ENCODE data around the gene LCNL1.

Gene LCNL1

DNA sequence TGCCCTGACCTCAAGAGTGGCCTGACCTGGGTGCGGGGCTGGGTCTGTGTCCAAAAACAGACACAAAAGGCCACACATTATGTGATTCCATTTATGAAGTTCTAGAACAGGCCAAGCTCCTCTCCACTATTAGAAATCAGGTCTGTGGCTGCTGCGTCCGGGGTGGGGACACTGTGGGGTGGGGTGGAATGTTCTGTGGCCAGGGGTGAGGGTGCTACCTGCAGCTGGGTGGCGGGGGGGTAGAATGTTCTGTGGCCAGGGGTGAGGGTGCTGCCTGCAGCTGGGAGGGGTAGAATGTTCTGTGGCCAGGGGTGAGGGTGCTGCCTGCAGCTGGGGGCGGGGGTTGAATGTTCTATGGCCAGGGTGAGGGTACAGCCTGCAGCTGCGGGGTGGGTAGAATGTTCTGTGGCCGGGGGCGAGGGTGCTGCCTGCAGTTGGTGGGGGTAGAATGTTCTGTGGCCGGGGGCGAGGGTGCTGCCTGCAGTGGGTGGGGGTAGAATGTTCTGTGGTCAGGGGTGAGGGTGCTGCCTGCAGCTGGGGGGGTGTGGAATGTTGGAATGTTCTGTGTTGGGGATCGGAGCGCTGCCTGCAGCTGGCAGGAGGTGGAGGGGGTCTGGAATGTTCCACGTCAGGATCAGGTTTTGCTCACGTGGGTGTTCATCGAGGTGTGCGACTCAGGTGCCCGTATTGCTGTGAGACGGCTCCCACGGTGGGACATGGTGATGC is 22.4 kb upstream of the LCNL1 start:
- no peak for DNase-seq

DNA sequence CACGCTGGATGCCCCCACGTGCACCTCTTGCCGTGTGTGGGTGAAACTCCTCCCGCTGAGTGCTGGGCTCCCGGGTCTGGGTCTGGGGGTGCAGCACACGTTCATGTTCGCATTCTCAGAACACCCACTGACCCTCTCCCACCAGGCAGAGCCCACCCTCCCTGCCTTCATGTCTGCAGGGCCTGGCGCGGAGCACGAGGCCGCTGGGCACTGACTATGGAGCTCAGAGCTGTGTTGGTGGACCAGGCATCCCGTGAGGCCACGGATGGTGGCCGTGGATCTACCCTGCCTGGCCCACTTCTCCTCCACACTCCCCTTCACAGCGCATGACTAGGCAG is 21.9 kb upstream of the LCNL1 start:
- no peak for DNase-seq

DNA sequence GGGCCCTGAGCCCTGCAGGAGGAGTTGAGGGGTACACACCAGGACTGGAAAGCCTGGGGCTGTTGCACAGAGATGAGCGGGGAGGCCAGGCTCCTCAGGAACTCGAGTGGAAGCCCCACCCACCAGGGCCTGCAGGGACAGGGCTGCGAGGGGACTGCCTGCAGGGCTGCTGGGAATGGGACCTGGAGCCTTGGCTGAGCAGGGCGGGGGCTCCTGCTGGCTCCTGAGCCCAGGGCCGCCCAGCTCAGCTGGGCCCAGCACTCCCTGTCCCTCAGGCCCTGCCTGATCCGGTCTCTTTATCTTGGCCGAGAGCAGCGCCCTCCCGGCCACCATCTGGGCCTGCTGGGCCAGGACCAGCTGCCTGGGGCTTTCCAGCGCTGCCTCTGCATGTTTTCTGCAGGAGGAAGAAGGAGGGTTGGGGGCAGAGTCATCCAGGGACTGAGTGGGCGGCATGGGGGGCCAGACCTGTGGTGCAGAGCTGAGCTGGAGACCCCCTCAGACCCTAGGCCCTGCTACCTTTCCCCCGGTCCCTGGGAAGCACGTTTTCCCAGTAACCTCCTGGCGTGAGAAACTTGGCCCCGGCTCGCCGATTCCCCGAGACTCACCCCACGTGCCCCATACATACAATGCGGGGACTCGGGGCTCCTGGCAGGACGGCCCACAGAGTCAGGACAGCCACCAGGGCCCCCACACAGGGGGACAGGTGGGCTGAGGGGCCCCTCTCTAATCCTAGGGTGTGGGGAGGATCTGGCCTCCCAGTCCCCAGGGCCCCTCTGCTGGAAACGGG is 21.3 kb upstream of the LCNL1 start:
- DNase-seq: no peak

DNA sequence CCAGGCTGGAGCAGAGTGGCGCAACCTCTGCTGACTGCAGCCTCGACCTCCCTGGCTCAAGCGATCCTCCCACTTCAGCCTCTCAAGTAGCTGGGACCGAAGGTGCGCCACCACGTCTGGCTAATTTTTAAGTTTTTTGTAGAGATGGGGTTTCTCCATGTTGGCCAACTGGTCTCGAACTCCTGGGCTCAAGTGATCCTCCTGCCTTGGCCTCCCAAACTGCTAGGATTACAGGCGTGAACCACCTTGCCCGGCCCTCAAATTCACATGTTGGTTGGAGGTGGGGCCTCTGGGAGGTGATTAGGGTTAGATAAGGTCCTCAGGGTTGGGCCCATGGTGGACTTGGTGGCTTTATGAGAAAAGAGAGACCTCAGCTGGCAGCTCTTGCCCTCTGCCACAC is 20.6 kb upstream of the LCNL1 start:
- DNase-seq: no peak

DNA sequence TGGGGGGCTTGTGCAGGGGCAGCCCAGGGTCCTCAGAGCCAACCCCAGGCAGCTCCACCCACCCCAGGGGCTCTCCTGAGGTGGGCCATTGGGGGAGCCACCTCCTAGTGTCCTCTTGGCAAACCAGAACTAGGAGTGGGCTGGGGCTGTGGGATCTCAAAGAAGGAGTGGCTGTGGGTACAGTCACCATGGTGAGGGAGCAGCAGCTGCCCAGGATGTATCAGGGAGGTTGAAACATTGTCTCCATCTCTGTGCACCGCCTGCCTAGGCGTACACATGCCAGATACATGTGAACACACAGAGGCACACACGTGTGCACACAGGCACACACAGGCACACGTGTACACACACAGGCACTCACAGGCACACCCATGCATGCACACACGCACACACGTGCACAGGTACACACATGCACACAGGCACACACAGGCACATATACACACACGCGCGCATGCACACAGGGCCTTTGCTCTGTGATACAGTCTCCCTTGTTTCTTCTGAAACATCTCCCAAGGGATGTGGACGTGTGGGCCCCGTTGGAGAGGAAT is 20.0 kb upstream of the LCNL1 start:
- no peak for DNase-seq

DNA sequence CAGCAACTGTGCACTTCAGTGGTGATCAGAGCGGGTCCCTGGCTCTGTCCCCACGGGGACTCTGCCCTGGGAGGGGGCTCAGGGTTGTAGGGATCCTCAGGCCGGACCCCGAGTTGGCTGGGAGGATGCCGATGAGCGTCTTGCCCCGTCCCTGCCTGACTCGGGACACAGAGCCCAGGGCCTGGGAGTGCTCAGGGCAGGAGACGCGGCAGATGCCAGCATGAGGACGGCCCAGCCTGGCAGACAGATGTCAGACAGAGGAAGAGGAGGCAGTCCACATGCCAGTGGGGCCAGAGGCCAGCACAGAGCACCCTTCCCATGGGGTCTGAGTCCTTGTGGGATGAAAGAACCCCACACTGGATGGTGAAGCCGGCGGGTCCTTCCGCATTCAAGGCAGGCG is 19.5 kb upstream of the LCNL1 start:
- no peak for DNase-seq

DNA sequence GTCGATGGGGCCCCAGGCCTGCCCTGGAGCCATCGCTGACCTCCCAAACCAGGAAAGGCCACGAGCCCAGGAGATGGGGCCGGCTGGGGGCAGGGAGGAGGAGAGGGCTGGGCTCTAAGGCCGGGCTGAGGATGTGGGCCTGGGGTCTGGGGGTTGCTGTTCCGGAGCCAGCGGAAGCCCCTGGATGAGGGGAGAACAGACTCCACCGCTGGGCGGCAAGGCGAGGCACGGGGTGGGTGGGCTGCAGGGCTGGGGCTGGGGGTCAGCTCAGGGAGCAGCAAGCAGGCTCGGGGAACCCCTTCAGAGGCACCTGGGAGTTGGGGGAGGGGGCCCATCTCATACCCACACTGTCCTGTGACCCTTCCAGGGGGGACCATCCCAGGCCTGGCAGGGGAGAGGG is 19.0 kb upstream of the LCNL1 start:
- DNase-seq: no peak

DNA sequence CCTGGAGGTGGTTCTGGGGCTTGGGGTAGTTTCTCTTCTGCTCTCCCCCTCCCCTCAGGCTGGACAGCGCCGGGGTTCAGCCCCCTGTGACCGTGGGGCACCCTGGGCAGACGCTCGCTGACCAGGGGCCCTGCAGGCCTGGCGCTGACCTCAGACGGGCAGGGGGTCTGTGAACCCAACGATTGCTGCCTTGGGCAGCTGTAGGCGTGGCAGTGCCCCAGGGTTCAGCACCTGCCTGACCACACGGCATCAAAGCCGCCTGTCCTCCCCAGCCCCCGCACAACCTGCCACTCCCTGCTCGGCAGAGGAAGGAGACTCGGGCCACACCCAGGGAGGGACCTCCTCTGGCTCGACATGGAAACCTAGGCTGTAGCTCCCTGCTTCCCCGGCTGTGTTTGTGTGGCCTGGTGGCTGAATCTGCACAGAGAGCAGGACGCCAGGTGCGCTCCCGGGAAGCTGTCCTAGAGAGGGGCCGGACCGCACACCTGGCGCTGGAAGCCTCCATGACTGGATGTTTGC is 18.6 kb upstream of the LCNL1 start:
- no peak for DNase-seq

DNA sequence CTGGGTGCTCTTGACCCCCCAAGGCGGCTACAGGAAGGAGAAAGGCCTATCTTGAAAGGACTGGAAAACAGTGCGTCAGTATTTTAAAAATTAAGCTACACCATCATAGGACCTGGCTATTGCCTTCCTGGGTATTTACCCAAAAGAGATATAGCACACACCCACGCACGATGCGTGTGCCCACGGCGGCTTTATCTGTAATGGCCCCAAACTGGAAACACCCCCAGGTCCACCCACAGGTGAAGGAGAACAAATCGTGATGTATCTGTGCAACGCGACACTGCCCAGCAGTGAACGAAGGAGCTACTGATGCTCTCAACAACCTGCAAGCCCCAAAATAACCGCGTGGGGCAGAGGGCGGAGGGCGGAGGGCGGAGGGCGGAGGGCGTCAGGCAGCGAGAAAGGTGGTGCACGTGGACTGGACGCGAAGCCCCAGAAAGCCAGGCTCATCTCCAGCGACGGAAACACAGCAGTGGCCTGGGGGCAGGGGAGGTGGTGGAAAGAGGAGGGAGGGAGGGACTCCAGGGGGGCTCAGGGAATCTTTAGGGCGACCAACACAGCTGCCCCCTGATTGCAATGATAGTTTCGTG is 17.9 kb upstream of the LCNL1 start:
- no peak for DNase-seq

DNA sequence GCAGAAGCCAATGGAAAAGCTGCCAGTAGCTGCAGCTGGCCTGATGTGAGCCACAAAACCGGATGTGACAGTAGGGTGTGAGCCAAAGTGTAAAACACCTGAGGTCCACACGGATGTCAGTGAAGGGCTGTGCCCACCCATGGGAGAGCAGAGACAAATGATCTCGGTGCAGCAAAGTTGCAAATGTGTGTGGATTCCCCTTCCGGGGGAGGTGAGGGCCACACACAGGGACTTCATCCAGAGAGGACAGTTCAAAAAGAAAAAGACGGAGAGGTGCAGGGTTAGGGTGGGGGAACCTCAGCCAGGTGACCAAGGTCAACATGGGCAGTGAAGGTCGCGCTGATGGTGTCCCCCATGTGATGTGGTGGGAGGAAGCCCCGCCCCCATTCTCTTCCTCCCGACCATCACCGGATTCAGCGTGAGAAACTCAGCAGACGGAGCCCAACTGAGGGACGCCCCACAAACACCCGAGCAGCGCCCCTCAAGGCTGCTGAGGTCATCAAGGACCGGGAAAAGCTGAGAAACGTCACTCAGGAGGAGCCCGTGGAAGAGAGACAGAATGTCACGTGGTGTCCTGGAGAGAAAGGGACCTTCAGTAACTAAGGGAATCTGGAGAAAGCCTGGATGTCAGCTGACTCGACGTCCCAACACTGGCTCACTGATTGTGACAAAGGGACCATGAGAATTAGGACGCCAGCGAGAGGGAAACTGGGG is 16.9 kb upstream of the LCNL1 start:
- no peak for DNase-seq

DNA sequence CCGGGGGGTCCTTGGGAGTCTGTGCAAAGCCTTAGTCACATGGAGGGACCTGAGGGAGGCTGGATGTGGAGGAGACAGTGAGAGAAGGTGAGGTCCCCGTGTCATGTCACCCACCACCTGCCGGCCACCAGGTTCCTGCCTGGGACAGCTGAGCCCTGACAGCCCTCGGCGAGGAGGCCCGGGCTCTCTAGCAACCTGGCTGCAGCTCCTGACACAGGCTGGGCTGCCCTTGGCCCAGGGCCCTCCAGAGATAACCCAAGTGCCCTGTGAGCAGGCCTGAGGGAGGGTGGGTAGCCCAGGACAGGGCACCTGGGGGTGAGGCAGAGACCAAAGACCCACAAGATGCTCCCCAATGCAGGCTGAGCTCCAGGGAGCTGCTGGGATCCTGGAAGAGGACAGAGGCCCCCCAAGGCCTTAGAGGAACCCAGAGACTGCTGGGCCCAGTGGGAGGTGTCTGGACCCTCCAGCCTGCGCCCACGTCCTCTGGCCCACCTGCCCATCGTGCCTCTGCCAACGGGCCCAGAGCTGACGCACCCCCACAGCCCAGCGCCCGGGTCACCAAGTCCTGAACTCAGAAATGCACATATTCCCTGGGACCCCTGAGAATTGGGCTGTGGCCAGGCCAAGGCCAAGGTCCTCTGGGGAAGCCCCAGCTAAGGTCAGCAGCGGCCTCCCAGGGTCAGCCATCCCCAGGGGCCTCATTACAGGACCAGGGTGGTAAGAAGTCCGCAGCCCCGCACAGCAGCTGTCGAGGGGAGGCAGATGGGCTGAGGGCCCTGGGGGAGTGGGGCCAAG is 14.3 kb upstream of the LCNL1 start:
- no peak for DNase-seq

DNA sequence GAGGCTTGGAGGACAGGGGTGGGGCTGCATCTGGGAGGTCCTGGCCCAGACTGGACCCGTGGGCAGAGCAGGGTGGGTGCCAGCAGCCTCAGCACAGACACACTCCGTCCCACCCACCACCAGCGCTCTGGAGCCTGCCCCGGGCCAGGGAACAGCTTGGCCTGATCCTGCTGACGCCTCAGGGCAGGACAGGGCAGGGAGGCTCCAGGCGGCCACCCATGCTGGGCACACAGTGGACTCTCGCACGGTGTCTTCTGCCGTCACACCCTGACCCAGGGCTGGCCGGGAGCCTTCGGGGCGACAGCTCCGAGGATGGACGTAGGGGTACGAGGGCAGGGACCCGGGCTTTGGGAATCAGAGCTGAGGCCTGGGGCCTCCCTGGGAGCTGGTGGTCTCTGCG is 13.6 kb upstream of the LCNL1 start:
- no peak for DNase-seq

DNA sequence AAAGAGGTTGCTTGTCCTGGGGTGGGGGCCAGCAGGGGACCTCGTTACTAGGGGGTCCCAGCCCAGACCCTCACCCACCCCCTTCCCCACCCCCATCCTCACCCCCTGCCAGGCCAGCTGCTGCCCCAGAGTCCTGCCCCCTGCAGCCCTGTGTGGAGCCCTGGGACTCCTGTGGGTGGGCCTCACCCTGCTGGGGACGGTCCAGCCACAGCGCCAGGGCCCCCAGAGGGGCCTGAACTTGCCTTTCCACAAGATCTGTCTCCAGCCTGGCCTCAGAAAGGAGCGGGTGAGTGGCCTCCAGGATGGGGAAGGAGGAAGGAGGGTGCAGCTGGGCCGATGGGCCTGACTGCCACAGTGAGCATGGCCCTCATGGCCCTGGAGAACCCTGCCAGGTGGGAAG is 13.0 kb upstream of the LCNL1 start:
- no peak for DNase-seq

DNA sequence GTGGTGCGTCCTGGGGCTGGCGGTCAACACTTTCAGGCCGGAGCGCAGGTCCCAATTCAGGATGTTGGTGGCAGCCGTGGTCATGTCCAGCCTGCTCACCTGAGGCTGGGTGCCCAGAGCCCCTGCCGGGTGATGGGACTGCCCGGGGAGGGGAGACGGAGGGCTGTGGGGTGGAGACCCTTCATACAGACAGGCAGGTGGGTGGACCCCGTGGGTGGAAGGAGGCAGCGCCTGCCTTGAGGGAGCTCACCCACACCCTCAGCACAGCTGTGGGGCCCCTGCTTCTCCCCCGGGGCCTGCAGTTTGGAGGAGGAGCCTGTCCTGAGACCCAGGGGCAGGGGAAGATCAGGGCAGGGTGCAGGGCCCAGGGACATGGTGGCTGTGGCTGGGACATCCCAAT is 12.4 kb upstream of the LCNL1 start:
- no peak for DNase-seq

DNA sequence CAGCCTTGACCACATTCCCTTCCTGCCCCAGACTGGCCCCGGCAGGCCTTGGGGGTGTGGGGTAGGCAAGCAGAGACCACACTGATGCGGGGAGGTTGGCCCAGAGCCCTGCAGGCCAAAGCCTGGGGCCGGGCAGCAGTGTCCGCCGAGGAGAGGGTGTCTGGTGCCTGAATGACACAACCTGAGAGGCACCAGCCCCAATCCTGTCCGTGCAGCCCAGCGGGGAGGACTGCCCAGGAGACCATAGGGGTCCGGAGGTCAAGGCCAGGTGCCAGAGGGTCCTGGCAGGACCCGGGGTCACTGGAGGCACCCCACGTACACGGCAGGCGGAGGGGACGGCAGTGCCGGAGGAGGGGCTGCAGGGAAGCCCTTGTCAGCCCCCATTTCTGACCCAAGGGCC is 11.0 kb upstream of the LCNL1 start:
- DNase-seq: no peak

DNA sequence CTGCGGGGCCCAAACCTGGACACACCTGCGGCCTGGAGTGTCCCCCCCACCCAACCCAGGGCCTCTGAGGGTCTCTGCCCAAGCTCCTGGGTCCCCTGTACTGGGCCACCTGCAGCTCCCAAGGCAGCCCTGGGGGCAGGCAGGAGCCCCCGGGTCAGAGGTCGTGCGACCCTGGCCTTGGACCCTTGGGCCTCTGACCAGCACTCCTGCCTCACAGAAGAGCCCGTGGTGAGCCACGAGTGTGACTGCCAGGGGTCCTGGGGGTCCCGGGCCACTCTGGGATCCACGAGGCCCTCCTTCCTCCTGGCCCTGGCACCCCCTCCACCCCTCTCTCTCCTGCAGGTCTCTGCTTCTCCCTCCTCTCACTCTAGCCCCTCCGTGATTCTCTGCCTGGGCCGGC is 10.5 kb upstream of the LCNL1 start:
- no peak for DNase-seq

DNA sequence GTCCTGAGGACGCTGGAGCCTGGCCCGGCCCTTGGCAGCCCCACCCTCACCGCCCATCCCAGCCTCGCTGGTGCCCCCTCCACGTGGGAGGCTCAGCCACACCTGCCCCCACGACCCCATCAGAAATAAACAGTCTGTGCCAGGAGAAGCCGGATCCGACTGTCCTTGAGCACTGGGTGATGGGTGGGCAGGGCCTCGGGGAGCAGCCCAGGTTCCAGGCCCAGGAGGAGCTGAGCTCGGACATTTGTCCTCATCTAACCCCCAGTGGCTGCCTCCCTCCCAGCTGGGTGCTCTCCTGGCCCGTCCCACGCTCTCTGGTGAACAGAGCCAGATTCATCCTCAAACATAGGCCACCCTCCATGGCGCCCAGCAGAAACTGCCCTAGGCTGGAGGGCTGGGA is 10.1 kb upstream of the LCNL1 start:
- DNase-seq: no peak

DNA sequence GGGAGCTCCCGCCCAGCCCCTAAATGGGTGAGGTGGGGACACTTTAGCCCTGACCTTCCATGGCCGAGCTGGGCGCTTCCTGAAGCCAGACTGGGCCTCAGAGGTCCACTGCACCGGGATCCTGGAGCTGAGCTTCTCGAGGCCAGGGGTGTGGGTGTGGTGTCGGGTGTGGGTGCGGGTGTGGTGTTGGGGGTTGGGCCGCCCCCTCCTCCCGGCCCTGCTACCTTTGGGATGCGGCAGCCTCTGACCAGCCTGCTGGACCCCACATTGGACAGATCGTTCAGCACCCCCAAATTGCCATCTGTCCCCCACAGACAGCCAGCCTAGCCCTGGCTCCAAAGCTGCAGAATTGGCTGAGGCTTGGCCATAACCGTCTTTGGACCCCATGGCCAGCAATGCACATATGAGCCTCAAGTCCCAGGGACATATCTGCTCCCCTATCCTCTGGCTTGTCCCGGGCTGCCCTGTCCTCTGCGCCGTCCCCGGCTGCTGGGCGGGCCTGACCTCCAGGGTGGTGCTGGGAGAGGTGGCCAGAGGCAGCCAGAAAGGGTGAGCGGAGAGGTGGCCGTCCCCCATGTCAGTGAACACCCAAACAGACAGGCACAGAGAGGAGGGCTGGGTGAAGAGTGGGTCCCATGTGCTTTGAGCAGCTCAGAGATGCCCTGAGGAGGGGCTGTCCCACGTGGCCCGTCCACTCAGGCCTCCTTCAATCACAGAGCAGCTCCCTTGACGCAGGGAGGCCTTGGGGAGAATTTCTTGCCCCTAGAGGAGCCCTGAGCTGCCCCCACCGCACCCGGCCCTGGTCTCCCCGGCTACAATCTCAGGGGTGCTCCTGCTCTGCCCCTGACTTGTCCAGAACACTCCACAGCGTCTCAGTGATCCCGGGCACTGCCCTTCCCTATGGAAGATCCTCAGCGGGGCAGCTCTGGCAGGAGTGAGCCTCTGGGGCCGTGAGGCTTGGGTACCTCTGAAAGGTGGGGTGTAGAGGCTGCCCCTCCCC is 8.9 kb upstream of the LCNL1 start:
- no peak for DNase-seq

DNA sequence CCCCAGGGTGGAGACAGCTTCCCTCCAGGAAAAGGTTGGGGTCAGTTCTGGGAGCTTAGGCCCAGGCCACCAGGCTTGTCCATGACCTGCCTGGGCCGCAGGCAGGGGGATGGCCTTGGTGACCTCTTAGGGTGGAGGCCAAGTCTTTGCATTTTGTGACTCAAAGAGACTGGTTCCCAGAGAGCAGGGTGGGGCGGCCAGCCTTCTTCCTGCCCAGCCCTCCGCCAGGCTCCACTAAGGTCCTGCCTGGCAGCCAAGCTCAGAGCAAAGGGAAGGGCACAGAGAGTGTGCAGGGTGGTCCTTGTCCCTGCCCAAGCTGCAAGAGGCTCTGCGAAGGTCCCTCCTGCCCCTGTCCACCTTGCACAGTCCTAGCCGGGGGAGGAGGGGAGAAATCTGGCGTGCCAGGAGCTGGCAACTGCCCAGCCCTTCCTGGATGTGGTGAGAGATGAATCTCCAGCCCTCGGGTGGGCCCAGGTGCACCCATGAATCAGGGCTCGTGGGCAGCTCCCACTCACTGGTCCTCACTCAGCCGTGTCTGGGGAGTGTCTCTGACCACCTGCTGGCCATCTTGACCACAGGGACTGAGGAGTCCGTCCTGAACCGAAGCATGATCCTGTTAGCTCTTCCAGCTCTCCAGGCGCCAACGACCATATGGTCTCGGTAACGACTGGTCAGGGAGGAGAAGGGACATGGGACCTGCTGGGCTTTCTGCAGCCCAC is 7.8 kb upstream of the LCNL1 start:
- DNase-seq: no peak

DNA sequence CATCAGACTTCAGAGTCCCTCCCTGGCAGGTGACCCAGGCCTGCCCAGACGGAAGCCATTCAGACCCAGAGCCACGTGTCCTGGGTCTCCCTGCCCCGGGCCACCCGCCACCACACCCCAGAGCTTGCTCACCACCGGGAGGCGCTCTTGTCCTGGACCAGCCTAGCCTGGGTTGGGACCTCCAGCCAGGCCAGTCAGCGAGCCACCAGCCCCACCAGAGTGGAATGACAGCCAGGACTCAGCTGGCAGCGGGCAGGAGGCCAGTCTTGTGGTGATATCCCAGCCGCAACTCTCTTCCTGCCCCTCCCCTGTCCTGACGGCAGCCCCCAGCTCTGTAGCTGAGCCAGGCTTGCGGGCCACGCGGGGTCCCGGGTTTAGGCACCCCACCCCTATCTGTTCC is 7.1 kb upstream of the LCNL1 start:
- DNase-seq: no peak

Measured in AML-193 (cell line).